Kidney (tissue), 14 donors: ENCODE results near the gene AHCYL2. TPM values are rescaled to one million over a fixed set of nuclear protein-coding genes. Genes with fewer than 3 reads are reported as not detected.
"Not testable (repeated sequence)": the region's sequence is repeated elsewhere in the genome, so short reads cannot be mapped to it uniquely, and the experiment has no call there.

Experiments
- DNase-seq, 5 donors: peaks; one replicate each; pipeline ENCODE4 v3.0.0-alpha.2; 2013 to 2020
- FAIRE-seq: peaks from 2 replicates; lab custom pipeline; 2012; peaks lifted over from hg19 to GRCh38; lab: Jason Lieb, UNC
- H3K27ac ChIP-seq, 2 donors: one replicate each; pipeline ENCODE4 v1.7.0; 2013; ENCODE audit warnings: low read depth in 2 of 2, low read length in 2 of 2, inconsistent platforms in 1 of 2
- H3K27me3 ChIP-seq: one replicate; pipeline ENCODE4 v1.7.1; 2013; ENCODE audit warnings: low read length, inconsistent platforms; ENCODE audit not compliant: control insufficient read depth, insufficient read depth
- H3K36me3 ChIP-seq, 3 donors: one replicate each; pipeline versions ENCODE4 v1.7.0 to v1.7.1; 2013; ENCODE audit warnings: low read length in 3 of 3, control low read depth in 1 of 3, inconsistent platforms in 1 of 3; ENCODE audit not compliant: insufficient read depth in 3 of 3, control insufficient read depth in 2 of 3
- H3K4me1 ChIP-seq, 3 donors: one replicate each; pipeline versions ENCODE4 v1.7.0 to v1.7.1; 2013; ENCODE audit warnings: low read length in 3 of 3, inconsistent platforms in 1 of 3, low read depth in 1 of 3; ENCODE audit not compliant: control insufficient read depth in 2 of 3, insufficient read depth in 2 of 3
- H3K4me3 ChIP-seq, 3 donors: one replicate each; pipeline versions ENCODE4 v1.7.0 to v1.8.1; 2013; ENCODE audit warnings: low read length in 3 of 3, control low read depth in 1 of 3, inconsistent platforms in 1 of 3
- H3K9ac ChIP-seq, 3 donors: one replicate each; pipeline versions ENCODE4 v1.7.0 to v1.7.1; 2013; ENCODE audit warnings: low read length in 3 of 3, control low read depth in 1 of 3, inconsistent platforms in 1 of 3
- H3K9me3 ChIP-seq, 3 donors: one replicate each; pipeline versions ENCODE4 v1.7.0 to v1.7.1; 2013; ENCODE audit warnings: low read length in 3 of 3, control low read depth in 1 of 3, inconsistent platforms in 1 of 3; ENCODE audit not compliant: control insufficient read depth in 2 of 3, insufficient read depth in 1 of 3
- intact Hi-C: fragments of 100-400 bp; cut with DNase I; formaldehyde crosslinking; loops from one replicate; pipeline ENCODE4 v1.11.1; 2022
- polyA plus RNA-seq: library from polyadenylated mRNA; stranded (reverse); fragments of 350-450 nt; fragmentation: Illumina TruSeq; extraction: RNeasy Lipid Tissue Mini Kit (QIAGEN cat#74804); gene quantifications from one replicate; pipeline ENCODE4 v1.2.3, GENCODE V29; 2014; ENCODE audit warnings: low read depth, low replicate concordance; ENCODE audit not compliant: insufficient read depth
- total RNA-seq: library from RNA; stranded (reverse); fragmentation: NEBNext Ultra II Directional; extraction: Animal tissue kit (Norgen Biotek cat#: 25700); gene quantifications from one replicate; pipeline ENCODE4 v1.2.1, GENCODE V29; 2021
- TF ChIP-seq, protein P1 (sequence below): IDR thresholded peaks from 3 replicates; pipeline ENCODE4 v1.5.1; 2012; ENCODE audit warnings: mild to moderate bottlenecking, moderate library complexity, borderline replicate concordance; ENCODE audit not compliant: insufficient read depth; ENCODE audit errors: extremely low read depth
- donor health status: control.
- donor health status: control.
- donor health status: control.
- donor health status: control.
- donor health status: control.
- donor health status: DM: yes; HTN: yes; CAD: no.
- donor health status: Normal renal cell carcinoma (clear cell type).

The AHCYL2 gene
- total and polyA plus RNA-seq, 2 donors from 2014 or later: 19.5 to 25.2 TPM

DNA sequence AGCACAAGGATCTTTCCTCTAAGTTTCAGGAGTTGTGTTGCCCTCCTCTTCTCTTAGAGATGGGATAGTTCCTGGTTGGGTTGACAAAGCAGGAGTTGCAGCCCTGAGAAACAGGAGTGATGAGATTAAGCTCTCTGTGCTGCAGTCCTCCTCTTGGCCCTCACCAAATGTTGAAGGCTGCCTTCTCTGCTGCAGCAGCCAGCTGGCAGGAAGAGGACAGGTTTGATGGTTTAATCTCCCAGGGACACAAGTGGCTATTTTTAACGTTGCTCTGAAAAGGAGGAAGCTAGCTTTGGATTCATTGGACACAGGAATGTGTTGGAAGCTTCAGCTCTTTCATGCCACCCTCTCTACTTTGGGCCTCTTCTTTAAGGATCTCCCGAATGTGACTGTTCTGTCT lies 218.8 kb downstream of the AHCYL2 start:
- intact Hi-C loops: no loop called here
- FAIRE-seq: no peak
- Histone ChIP-seq H3K9me3 (peaks cover 0 to 5% (median 0%) of the 10 kb centered on the region in 3 donors), H3K36me3 (peaks cover 0 to 2% (median 0%) of the 10 kb centered on the region in 3 donors), H3K4me3 (no peak overlapping the region), H3K9ac (no peak overlapping the region), H3K4me1 (no peaks in the 10 kb centered on the region), H3K27me3 (no peaks in the 10 kb centered on the region), H3K27ac (no peak overlapping the region)
- no peak for DNase-seq
- TF ChIP-seq, protein P1, sequence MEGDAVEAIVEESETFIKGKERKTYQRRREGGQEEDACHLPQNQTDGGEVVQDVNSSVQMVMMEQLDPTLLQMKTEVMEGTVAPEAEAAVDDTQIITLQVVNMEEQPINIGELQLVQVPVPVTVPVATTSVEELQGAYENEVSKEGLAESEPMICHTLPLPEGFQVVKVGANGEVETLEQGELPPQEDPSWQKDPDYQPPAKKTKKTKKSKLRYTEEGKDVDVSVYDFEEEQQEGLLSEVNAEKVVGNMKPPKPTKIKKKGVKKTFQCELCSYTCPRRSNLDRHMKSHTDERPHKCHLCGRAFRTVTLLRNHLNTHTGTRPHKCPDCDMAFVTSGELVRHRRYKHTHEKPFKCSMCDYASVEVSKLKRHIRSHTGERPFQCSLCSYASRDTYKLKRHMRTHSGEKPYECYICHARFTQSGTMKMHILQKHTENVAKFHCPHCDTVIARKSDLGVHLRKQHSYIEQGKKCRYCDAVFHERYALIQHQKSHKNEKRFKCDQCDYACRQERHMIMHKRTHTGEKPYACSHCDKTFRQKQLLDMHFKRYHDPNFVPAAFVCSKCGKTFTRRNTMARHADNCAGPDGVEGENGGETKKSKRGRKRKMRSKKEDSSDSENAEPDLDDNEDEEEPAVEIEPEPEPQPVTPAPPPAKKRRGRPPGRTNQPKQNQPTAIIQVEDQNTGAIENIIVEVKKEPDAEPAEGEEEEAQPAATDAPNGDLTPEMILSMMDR: no peak

DNA sequence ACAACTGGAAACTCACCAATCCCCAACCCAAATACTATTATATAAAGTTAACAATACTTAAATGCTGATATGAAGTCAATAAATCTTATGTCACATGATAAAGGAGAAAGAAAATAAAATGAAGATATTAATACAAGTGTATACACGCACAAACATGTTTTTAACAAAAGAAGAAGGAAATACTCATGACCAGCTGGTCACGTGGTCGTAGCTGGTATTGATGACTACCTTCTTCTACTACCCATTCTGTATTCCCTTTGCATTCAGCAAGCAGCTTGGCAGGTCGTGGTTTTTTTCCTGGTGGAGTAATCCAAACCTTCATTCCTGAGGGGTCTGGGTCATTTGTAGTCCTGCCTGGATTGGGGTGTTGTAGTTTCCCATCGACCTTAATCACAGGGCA lies 219.9 kb downstream of the AHCYL2 start:
- intact Hi-C loops, H3K9ac ChIP-seq, DNase-seq, H3K27ac ChIP-seq, H3K4me3 ChIP-seq, FAIRE-seq, H3K9me3 ChIP-seq, H3K4me1 ChIP-seq, H3K27me3 ChIP-seq, H3K36me3 ChIP-seq: not testable (repeated sequence)

DNA sequence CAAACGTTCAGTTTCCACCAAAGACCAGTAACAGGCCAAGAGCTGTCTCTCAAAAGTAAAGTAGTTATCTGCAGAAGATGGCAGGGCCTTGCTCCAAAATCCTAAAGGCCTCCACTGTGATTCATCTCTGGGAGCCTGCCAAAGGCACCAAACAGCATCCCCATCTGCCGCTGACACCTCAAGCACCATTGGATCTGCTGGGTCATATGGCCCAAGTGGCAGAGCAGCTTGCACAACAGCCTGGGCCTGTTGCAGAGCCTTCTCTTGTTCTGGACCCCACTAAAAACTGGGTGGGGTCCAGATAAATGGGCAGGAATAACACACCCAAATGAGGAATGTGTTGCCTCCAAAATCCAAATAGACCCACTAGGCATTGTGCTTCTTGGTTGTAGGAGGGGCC lies 222.1 kb downstream of the AHCYL2 start:
- H3K27ac ChIP-seq, DNase-seq, H3K4me3 ChIP-seq, H3K36me3 ChIP-seq, intact Hi-C loops, H3K27me3 ChIP-seq, FAIRE-seq, H3K4me1 ChIP-seq, H3K9ac ChIP-seq, H3K9me3 ChIP-seq: not testable (repeated sequence)

DNA sequence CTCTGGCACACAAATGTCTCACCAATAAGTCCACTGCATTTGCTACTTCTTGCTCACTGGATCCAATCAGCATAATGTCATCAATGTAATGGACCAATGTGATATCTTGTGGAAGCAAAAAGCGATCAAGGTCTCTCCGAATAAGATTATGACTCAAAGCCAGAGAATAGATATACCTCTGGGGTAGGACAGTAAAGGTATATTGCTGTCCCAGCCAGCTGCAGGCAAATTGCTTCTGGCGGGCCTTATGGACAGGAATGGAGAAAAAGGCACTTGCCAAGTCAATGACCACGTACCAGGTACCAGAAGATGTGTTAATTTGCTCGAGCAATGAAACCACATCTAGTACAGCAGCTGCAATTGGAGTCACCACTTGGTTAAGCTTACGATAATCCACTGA lies 222.6 kb downstream of the AHCYL2 start:
- H3K36me3 ChIP-seq, H3K27me3 ChIP-seq, intact Hi-C loops, H3K9ac ChIP-seq, FAIRE-seq, H3K9me3 ChIP-seq, DNase-seq, H3K27ac ChIP-seq, H3K4me1 ChIP-seq, H3K4me3 ChIP-seq: not testable (repeated sequence)

- FAIRE-seq, intact Hi-C loops: not testable (repeated sequence)
Observed at GRCh38 chr7:129448608-129449007, 223.8 kb downstream of the AHCYL2 start.

More at GRCh38 chr7:129448608-129449007, 223.8 kb downstream of the AHCYL2 start:
- H3K9me3 ChIP-seq, H3K36me3 ChIP-seq, H3K9ac ChIP-seq, DNase-seq, H3K4me3 ChIP-seq, H3K27ac ChIP-seq, H3K4me1 ChIP-seq, H3K27me3 ChIP-seq: not testable (repeated sequence)
